ENCODE data around the gene NXF1.
A peak's percentile ranks its signal among the peaks of the same experiment; 100 is the strongest.
"Not testable (repeated sequence)": the region's sequence is repeated elsewhere in the genome, so short reads cannot be mapped to it uniquely, and the experiment has no call there.

Gene NXF1

GRCh38 chr11:62805076-62805892, at the start of gene NXF1:
Gene NXF1 (minus strand): TSS chr11:62805440. CDS start chr11:62805356, 84 bp downstream.
- peak; percentile 99 for DNase-seq (ENCODE audit: low spot score)

- no peak for DNase-seq (ENCODE audit: low spot score)
These were observed 49.0 kb upstream of the NXF1 start for GRCh38 chr11:62854013-62854824.

- DNase-seq (ENCODE audit: low spot score): no peak
These were observed 48.2 kb upstream of the NXF1 start for GRCh38 chr11:62853279-62853965.

GRCh38 chr11:62852523-62853188, 47.4 kb upstream of the NXF1 start:
- DNase-seq (ENCODE audit: low spot score): no peak

- no peak for DNase-seq (ENCODE audit: low spot score)
These were observed 46.7 kb upstream of the NXF1 start for GRCh38 chr11:62851807-62852522.

- DNase-seq (ENCODE audit: low spot score): no peak
These were observed 45.9 kb upstream of the NXF1 start for GRCh38 chr11:62850911-62851806.

GRCh38 chr11:62847767-62848314, 42.6 kb upstream of the NXF1 start:
- no peak for DNase-seq (ENCODE audit: low spot score)

GRCh38 chr11:62846177-62846576, 40.9 kb upstream of the NXF1 start:
- DNase-seq (ENCODE audit: low spot score): no peak

- no peak for DNase-seq (ENCODE audit: low spot score)
These were observed 38.9 kb upstream of the NXF1 start for GRCh38 chr11:62844154-62844553.

- DNase-seq (ENCODE audit: low spot score): no peak
These were observed 38.2 kb upstream of the NXF1 start for GRCh38 chr11:62843466-62843865.

- not testable (repeated sequence) for DNase-seq (ENCODE audit: low spot score)
These were observed 37.7 kb upstream of the NXF1 start for GRCh38 chr11:62842891-62843290.

- DNase-seq (ENCODE audit: low spot score): no peak
These were observed 37.0 kb upstream of the NXF1 start for GRCh38 chr11:62842171-62842741.

- DNase-seq (ENCODE audit: low spot score): peak; percentile 93
These were observed 36.3 kb upstream of the NXF1 start for GRCh38 chr11:62841361-62842170.

- DNase-seq (ENCODE audit: low spot score): peak; percentile 32
These were observed 35.6 kb upstream of the NXF1 start for GRCh38 chr11:62840721-62841360.

- DNase-seq (ENCODE audit: low spot score): peak; percentile 85
These were observed 34.1 kb upstream of the NXF1 start, which contains the start of gene WDR74 for GRCh38 chr11:62839050-62839945. Gene WDR74 (minus strand): TSS chr11:62839590. CDS start chr11:62839570, 20 bp downstream.

GRCh38 chr11:62835336-62835735, 30.1 kb upstream of the NXF1 start:
- DNase-seq (ENCODE audit: low spot score): no peak
